ENCODE data around the gene ASPSCR1. TPM values are rescaled to one million over a fixed set of nuclear protein-coding genes. Genes with fewer than 3 reads are reported as not detected.

Gene ASPSCR1
- total RNA-seq, 2 experiments from 2014 or later = 34.4 to 35.1 TPM

DNA sequence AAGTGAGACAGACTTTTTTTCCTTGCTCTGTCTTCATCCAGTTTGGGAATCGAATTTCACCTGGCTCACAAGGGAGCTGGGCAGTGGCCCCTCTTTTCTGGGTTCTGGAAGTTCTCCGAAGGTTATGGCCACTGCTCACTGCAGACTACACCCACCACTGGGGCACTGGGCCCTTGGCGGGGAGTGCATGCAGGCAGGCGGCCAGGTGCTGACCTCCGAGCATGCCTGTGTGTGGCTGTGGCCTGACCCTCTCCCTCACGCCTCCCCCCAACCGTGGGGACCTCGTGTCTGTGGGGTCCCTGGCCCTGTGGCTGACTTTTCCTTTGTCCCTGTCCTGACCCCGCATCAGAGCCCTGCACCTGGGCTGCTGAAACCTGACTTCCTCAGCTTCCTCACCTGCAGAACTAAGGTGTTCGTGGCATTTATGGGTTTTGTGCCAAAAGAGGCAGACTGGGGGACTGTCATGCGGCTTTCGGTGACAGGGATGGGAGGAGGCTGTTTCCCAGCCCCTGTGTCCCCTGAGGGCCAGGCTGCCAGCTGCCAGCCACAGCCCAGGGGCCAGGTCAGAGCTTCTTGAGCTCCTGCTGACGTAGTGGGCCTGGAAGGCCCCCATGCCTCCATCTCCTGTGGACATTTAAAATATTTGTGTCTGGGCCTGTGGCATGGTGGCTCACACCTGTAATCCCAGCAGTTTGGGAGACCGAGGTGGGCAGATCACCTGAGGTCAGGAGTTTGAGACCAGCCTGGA is 21.4 kb downstream of the ASPSCR1 start:
- H3K36me3 Mint-ChIP-seq = no peaks in the 10 kb centered on the region
- H3K4me3 Mint-ChIP-seq = no peak overlapping the region
- DNase-seq = no peak
- POLR2A ChIA-PET = no interaction called here
- no peak overlapping the region for H3K27ac Mint-ChIP-seq
- ATAC-seq (ENCODE audit: low read depth) = no peak
- H3K27me3 Mint-ChIP-seq = no peaks in the 10 kb centered on the region
- H3K4me1 Mint-ChIP-seq = no peaks in the 10 kb centered on the region
- H3K9me3 Mint-ChIP-seq = no peaks in the 10 kb centered on the region

DNA sequence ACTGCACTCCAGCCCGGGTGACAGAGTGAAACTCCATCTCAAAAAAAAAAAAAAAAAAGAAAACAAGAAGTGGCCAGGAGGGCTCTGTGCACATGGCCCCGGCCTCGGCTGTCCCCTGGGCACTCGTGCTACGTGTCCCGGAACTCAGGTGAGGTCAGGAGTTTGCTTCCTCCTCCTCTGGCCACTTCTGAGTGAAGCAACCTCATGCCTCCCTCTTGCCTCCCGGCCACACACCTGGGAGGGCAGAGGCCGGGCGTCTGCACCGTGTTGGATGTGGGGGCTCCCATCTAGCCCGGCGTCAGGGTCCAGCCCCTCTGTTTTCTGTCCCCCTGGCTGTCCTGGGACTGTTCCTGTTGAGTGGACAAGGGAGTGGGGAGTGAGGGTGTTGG is 22.2 kb downstream of the ASPSCR1 start:
- DNase-seq = no peak
- Mint-ChIP-seq H3K4me3 (no peak overlapping the region), H3K27ac (no peak overlapping the region), H3K36me3 (no peaks in the 10 kb centered on the region), H3K9me3 (no peaks in the 10 kb centered on the region), H3K27me3 (no peaks in the 10 kb centered on the region), H3K4me1 (no peaks in the 10 kb centered on the region)
- POLR2A ChIA-PET = no interaction called here
- no peak for ATAC-seq (ENCODE audit: low read depth)

DNA sequence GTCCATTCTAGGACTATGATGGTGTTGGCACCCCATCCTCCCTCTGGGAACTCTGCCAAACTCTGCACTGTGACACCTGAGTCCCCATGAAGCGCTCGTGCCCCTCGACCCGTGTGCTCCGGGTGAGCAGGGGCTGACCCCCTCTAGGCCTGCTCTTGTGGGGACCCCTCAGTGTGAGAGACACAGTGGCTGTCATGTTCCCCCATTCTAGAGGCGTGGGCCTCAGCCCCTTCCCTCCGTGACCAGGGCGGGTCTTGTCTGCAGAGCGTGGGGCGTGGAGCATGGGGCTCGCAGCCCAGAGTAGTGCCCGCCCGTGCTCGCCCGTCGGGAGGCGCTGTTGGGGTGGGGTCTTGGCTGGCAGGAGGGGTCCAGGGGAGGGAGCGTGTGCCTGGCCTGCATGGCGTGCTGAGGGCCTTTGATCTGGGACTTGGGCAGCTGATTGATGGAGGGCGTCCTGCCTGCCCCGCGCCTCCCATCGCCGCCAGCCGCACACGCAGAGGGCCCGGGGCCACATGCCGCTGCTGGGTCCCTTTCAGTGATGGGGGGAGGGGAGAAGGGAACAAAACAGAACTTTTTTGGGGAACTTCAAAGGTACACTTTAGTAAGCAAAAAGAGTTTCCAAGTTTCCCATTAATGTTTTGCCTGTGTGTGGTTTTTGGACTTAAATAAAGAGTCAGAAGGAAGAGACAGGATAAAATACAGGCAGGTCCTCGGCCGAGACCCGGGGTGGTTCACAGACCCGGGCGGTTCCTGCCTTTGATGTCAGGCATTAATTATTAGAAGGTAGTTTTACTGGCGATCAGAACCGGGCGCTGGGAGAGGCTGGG is 22.8 kb downstream of the ASPSCR1 start:
- no peaks in the 10 kb centered on the region for H3K27me3 Mint-ChIP-seq
- H3K36me3 Mint-ChIP-seq = no peaks in the 10 kb centered on the region
- POLR2A ChIA-PET = no interaction called here
- no peaks in the 10 kb centered on the region for H3K9me3 Mint-ChIP-seq
- no peak overlapping the region for H3K27ac Mint-ChIP-seq
- no peak overlapping the region for H3K4me3 Mint-ChIP-seq
- H3K4me1 Mint-ChIP-seq = no peaks in the 10 kb centered on the region
- no peak for ATAC-seq (ENCODE audit: low read depth)
- DNase-seq = no peak

DNA sequence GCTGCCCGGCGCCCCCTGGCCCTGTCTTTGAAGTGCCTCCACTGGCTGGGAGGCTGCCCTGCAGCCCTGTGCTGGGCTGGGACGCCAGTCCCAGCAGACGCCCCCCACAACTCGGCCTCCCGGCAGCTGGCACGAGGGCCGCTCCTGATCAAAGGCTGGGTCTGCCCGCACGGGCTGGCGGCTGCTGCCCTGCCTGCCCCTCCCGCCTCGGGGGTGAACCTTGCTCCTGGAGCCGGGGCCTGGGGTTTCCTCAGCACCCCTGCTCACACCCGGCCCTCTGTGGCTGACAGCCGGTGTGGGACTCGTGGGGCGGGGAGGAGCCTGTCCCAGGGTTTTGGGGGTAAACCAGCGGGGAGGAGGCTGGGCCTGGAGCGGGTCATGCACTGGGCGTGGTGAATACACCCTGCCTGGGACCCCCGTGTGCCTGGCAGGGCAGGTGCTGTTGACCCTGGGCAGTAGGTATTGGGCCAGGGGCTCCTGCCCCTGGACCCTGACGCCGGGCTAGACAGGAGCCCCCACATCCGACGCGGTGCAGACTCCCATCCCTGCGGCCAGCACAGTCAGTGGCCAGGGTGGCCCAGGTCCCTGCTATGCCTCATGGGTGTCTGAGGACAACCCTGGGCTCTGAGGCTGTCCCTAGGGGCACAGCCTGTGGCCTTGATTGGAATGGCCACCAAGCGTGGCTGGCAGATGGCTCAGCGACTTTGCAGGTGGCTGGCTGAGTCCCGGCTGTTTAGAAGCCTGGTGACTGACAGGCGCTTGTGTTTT is 23.6 kb downstream of the ASPSCR1 start:
- Mint-ChIP-seq H3K9me3 (no peaks in the 10 kb centered on the region), H3K36me3 (no peaks in the 10 kb centered on the region), H3K4me3 (no peak overlapping the region), H3K4me1 (peaks cover under 1% of the 10 kb centered on the region), H3K27ac (no peak overlapping the region), H3K27me3 (no peaks in the 10 kb centered on the region)
- POLR2A ChIA-PET = no interaction called here
- ATAC-seq (ENCODE audit: low read depth) = no peak
- no peak for DNase-seq

DNA sequence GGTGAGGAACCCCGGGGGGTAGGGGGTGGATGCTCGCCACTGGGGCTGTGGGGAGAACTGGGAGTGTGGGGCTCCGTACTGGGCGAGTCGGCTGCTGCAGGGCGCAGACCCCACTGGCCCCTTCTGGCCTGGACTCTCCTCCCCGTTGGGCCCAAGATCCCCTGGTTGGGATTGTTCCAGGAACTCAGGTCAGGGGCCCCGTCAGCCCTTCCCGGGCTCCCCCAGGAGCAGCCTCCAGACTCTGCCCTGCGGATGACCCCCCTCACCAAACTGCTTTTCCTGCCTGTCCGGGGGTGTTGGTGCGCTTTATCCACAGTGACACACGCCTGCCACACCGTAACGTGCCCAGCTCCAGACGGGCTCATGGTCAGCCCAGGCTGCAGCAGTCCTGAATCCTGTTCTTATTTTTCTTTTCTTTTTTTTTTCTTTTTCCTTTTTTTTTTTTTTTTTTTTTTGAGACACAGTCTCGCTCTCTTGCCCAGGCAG is 24.2 kb downstream of the ASPSCR1 start:
- ATAC-seq (ENCODE audit: low read depth) = no peak
- no peaks in the 10 kb centered on the region for H3K9me3 Mint-ChIP-seq
- POLR2A ChIA-PET = no interaction called here
- no peak overlapping the region for H3K4me3 Mint-ChIP-seq
- H3K27ac Mint-ChIP-seq = no peak overlapping the region
- peaks cover 3% of the 10 kb centered on the region for H3K4me1 Mint-ChIP-seq
- no peaks in the 10 kb centered on the region for H3K27me3 Mint-ChIP-seq
- no peaks in the 10 kb centered on the region for H3K36me3 Mint-ChIP-seq
- DNase-seq = no peak

DNA sequence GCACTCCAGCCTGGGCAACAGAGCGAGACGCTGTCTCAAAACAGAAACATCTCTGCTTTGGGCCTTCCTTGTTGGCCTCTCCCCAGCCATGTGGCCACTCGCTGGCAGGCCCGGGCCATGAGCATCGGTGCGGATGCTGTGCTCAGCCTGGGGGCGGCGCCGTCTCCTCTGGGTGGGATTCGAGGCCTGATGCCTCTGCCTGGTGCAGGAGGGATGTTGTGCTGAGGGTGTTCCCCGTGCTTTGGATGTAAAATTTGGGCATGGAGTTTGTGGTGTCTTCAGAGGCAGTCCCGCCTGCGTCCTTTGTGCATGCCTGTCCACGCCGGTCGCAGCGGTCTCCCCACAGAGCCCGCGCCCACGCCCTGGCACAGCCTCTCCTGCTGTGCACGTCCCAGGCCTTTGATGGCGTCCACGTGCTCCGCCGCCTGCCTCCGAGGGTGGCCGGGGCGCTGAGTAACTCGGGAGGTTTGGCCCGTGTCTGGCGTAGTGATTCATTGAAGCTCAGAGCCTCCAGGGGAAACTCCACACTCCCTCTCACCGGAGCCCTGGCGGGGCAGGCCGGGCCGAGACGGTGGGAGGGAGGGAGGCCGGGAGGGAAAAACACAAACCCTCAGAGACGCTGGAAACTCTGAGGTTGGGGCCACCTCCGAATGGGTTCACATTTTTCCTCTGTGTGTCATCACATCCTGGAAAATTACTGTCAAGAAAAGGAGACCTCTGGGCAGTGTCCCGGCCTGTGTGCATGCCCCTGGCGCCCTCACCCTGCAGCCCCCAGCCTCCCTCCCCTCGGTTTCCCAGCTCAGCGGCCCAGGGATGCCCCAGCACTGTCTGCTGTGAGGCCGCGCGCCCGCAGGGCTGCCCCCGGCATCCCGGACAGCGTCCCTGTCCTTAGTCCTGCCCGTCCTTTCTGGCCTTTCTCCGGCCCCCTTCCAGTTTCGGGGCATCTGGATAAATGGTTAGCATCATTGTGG is 26.3 kb downstream of the ASPSCR1 start:
- Mint-ChIP-seq H3K4me1 (peaks cover 3% of the 10 kb centered on the region), H3K27me3 (no peaks in the 10 kb centered on the region), H3K27ac (no peak overlapping the region), H3K4me3 (no peak overlapping the region), H3K36me3 (no peaks in the 10 kb centered on the region), H3K9me3 (no peaks in the 10 kb centered on the region)
- DNase-seq = no peak
- no peak for ATAC-seq (ENCODE audit: low read depth)
- POLR2A ChIA-PET = no interaction called here

DNA sequence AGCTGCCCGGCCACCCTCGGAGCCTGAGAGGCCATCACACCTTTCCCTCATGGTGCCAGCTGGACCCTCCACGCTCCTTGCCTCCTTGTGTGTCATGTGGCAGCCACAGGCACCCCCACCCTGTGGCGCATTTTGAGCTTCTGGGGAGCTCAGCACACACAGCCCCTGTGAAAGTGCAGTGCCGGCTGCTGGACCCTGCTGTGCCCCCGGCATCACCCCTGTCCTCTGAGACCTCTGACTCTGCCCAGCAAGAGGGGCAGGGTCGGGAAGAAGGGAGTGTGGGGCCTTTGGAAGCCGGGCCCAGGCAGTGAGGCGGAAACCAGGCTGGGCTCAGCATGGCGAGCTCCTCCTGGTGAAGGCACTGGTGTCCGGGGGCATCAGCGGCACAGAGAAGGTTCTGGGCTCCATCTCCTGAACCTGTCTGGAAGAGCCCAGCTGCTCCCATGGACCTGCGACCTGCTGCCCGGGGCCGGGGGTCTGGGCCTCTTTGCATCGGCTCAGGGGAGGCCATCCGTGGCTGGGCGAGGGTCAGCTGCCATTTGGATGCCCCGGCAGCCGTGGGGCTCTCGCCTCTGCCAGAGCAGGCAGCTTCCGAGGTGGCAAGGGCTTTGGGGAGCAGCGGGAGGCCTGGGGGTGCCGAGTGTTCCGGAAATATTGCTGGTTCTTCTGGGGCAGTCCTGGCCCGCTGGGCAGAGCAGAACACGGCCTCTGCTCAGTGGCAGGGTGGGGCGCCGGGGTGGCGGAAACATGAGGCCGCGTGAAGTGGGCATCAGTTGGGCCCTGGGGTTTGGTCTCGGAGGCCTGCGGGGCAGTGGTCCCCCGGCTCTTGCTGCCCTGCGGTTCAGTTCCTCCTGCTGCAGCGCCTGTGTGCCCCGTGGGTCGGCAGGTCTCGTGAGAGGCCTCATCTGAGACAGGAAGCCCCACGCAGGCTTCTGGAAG is 27.4 kb downstream of the ASPSCR1 start:
- no peaks in the 10 kb centered on the region for H3K36me3 Mint-ChIP-seq
- POLR2A ChIA-PET = no interaction called here

DNA sequence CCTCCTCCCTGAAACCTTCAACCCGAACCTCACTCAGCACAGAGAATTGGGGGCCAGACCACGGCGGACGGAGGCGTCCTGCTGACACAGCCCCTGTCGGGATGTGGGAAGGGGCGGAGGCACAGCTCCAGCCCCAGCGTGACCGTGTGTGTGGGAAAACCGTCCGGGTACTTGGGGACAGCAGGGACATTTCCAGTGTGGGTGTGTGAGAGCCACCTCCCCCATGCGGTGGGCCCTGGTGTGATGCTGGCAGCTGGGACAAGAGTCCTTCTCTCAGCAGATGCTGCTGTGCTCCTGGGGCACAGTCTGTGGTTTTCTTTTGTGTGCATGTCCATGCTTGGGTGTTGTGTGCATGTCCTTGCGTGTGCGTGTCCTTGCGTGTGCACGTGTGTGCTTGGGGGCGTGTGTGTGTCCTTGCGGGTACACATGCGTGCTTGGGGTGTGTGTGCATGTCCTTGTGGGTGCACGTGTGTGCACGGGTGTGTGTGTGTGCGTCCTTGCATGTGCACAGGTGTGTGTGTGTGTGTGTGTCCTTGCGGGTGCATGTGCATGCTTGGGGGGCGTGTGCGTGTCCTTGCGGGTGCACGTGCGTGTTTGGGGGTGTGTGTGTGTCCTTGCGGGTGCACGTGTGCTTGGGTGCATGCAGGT is 28.4 kb downstream of the ASPSCR1 start:
- DNase-seq = no peak
- Mint-ChIP-seq H3K27me3 (no peaks in the 10 kb centered on the region), H3K9me3 (no peaks in the 10 kb centered on the region), H3K4me1 (peaks cover 6% of the 10 kb centered on the region), H3K27ac (no peak overlapping the region), H3K36me3 (no peaks in the 10 kb centered on the region), H3K4me3 (no peak overlapping the region)
- ATAC-seq (ENCODE audit: low read depth) = no peak
- POLR2A ChIA-PET = no interaction called here

More for the DNA sequence above, 27.4 kb downstream of the ASPSCR1 start:
- Mint-ChIP-seq H3K27ac (no peak overlapping the region), H3K4me3 (no peak overlapping the region), H3K4me1 (peaks cover 6% of the 10 kb centered on the region), H3K27me3 (no peaks in the 10 kb centered on the region), H3K9me3 (no peaks in the 10 kb centered on the region)
- DNase-seq = no peak
- no peak for ATAC-seq (ENCODE audit: low read depth)

DNA sequence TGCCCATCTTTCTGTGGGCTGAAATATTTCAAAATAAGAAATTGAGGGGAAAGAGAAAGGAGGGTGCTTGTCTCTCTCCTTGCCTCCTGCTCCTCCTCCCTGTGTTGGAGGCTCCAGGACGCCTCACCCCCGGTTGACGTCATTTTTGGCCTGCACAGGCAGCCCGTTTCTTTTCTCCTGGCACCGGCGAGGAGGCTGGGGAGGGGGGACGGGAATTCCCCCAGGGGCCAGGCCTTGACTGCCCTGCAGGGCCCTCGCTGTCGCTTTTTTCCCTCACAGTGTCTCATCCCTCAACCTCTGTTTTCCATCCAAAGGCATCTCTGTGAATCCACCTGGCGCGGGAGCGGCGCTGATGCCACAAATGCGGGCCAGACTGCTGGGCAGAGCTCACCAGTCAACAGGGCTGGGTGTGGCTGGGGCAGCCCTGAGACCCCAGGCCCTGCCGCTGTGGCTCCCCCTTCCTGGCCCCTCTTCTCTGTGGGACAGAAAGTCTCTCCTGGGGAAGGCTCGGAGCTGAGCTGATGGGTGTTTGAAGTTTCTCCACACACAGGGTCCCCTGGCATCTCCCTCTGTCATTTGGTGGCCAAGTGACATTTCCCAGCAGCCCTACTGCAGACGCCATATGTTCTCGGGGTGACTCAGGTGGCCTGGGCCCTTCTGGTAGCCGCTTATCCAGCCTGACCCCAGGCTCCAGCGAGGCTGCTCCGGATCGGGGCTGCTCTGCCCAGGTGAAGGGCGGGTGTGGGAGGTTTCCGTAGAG is 29.2 kb downstream of the ASPSCR1 start:
- DNase-seq (no peak), ATAC-seq (ENCODE audit: low read depth) (no peak)
- POLR2A ChIA-PET = no interaction called here
- Mint-ChIP-seq H3K36me3 (no peaks in the 10 kb centered on the region), H3K4me3 (no peak overlapping the region), H3K9me3 (no peaks in the 10 kb centered on the region), H3K27ac (no peak overlapping the region), H3K27me3 (no peaks in the 10 kb centered on the region), H3K4me1 (peaks cover 6% of the 10 kb centered on the region)

DNA sequence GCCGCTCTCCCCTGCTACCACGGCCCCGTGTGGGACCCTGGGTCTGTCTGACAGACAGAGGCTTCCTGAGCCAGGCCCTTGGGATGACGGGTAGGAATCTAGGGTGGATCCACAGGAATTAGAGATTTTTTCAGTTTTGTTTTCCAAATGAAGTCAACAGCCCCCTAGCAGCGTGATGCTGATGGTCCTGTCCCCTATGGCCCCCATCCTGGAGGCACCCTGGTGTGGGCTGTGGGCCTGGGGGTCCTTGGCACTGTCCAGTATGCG is 29.7 kb downstream of the ASPSCR1 start:
- H3K27me3 Mint-ChIP-seq = no peaks in the 10 kb centered on the region
- H3K27ac Mint-ChIP-seq = no peak overlapping the region
- DNase-seq (no peak), ATAC-seq (ENCODE audit: low read depth) (no peak)
- peaks cover 6% of the 10 kb centered on the region for H3K4me1 Mint-ChIP-seq
- no peak overlapping the region for H3K4me3 Mint-ChIP-seq
- H3K36me3 Mint-ChIP-seq = no peaks in the 10 kb centered on the region
- POLR2A ChIA-PET = no interaction called here
- no peaks in the 10 kb centered on the region for H3K9me3 Mint-ChIP-seq

DNA sequence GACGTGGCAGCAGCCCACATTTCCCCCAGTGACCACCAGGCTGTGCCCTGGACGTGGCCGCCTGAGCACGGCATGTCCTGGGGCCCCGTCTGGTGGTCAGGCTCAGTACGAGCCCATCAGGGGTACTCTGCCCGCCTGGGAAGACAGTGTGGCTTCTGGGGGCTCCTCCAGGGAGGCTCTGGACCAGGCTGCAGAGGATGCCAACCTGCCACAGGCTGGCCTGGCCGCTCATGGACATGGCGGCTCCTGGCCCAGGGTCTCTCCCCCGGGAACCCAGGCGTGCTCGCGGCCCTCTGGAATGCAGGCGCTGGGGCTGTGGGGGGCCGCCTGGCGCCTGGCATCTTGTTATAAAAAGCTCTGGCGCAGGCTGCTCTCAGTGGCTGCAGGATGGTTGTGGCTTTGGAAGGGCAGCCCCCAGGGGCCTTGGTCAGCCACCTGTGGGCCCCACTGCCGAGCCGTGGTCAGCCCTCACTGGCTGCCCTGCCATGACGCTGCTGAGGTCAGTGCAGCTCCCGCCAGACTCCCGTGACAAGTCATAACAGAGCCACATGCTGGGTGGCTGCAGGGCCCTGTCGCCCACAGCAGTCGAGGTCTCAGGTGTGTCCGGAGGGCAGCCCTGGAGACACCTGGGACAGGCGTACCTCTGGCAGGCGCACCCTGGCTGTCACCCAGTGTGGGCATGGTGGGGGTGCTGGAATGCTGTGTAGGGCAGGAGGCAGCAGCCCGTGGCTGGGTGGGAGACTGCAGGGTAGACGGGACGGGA is 30.2 kb downstream of the ASPSCR1 start:
- H3K27ac Mint-ChIP-seq = no peak overlapping the region
- peaks cover 6% of the 10 kb centered on the region for H3K4me1 Mint-ChIP-seq
- DNase-seq = no peak
- no peak overlapping the region for H3K4me3 Mint-ChIP-seq
- POLR2A ChIA-PET = no interaction called here
- no peaks in the 10 kb centered on the region for H3K36me3 Mint-ChIP-seq
- no peak for ATAC-seq (ENCODE audit: low read depth)
- H3K27me3 Mint-ChIP-seq = no peaks in the 10 kb centered on the region
- H3K9me3 Mint-ChIP-seq = no peaks in the 10 kb centered on the region
